Left cardiac atrium (tissue), 4 donors: Measurements from ENCODE around the gene ZNF76. TPM values are rescaled to one million over a fixed set of nuclear protein-coding genes. Genes with fewer than 3 reads are reported as not detected.

Experiments used
- ATAC-seq, 2 donors: fragments of 200-7000 bp; cut with Tn5 transposase; one replicate each; pipeline ENCODE4 v1.9.1; 2020; ENCODE audit warnings: mild to moderate bottlenecking in 2 of 2, moderate library complexity in 2 of 2
- DNase-seq: peaks from one replicate; pipeline ENCODE4 v3.0.0-alpha.2; 2020
- intact Hi-C, 2 donors: fragments of 100-400 bp; cut with DNase I; formaldehyde crosslinking; loops; one replicate each; pipeline versions ENCODE4 v1.14.1 to v1.15.1; 2022 to 2023
- long read RNA-seq: library from polyadenylated mRNA; unstranded; transcript quantifications from one replicate; pipeline ENCODE4 v2.0.0, GENCODE V29; 2021
- total RNA-seq, 2 donors: library from RNA; stranded (reverse); fragmentation: NEBNext Ultra II Directional; extraction: Animal tissue kit (Norgen Biotek cat#: 25700); gene quantifications; one replicate each; pipeline ENCODE4 v1.2.1, GENCODE V29; 2021
- donor health status: DM: no; HTN: yes; CAD: no.
- donor health status: DM: no; HTN: yes; CAD: no; lungs with severe emphysema.
- donor health status: DM: yes; HTN: yes; CAD: no.
- donor health status: Dilated cardiomyopathy.

ZNF76 gene
- 10 to 100 TPM; 24.1 to 26.4 TPM for total RNA-seq
- long read RNA-seq, transcript ZNF76-202 (13 exons, 2,447 nt), result major isoform, 5 of 34 reads
- long read RNA-seq, partial matches to known transcripts, result 13 of 34 reads
- long read RNA-seq, other reads (novel, unspliced or antisense), result 11 of 34 reads

DNA sequence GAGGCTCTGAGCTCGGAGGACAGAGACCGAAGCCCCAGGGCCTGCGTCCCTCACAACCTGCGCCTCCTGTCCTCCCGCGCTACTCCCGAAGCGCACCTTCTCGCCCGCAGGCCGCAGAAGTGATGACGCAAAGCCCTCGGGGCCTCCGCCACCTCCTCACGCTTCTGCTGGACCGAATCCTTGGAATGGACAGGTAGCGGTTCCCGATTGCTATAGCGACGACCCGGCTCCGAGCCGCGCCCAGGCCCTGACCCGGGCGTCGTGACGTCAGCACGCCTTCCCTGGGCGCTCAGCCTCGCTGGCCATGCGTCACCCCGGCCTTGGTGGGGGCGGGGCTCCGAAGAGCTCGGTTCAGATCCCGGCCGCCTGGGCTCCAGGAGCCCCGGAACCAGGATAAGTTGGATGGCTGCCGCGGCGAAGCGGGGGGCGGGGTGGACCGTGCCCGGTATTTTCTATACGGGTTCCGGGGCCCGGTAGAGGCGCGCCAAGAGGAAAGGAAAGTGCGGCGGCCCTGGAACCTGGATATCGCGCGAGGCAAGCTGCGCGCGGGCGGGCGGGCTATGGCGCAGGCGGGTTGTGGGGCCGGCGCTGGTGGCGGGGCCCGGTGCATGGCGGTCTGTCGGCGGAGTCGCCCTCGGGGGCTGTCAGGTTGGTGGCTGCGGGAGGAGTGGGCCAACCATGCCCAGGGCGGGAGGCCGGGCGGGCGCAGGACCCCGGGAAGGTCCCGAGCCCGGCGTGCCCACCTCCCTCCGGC is at the start of gene ZNF76:
Gene ZNF76 (plus strand): TSS at position 542 of the 754 bp plus-strand sequence. CDS start 21,417 bp downstream, outside the sequence.
- intact Hi-C loops, result no loop called here
- DNase-seq (peak; percentile 99), ATAC-seq (peak; percentile 96)

DNA sequence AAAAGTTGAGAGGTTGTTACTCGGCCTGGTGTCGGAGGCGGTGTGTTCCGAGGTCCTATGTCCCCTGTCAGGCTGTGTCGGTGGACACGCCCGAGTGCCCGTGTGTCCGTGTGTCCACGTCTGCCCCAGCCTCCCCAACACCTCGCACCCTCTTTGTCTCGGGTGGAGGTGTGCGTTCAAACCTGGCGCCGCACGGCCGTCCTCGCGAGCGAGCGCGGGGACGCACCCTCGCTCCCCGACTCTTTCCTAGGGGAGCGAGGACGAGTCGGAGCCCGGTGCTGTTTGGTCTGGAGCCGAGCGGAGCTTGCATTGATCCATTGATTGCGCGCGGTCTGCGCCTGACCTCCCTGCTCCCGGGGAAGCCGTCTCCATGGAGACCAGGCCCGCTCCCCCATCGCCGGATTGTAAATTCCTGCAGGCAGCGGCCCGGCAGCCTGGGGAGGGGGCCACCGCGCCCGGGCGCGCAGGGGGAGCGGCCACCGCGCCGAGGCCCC is 46.2 kb upstream of the ZNF76 start:
- no peak for ATAC-seq
- intact Hi-C loops, result no loop called here
- DNase-seq, result no peak

- peak; percentile 57 to 60 for ATAC-seq
- intact Hi-C loops, result no loop called here
- DNase-seq, result no peak
Observed at GRCh38 chr6:35213824-35214756, 45.4 kb upstream of the ZNF76 start, which contains the start of gene SCUBE3. Gene SCUBE3 (plus strand): TSS chr6:35213956. CDS start chr6:35214419, 463 bp downstream.

- no peak for DNase-seq
- ATAC-seq, result no peak
- intact Hi-C loops, result no loop called here
Observed at GRCh38 chr6:35214869-35215664, 44.5 kb upstream of the ZNF76 start.

DNA sequence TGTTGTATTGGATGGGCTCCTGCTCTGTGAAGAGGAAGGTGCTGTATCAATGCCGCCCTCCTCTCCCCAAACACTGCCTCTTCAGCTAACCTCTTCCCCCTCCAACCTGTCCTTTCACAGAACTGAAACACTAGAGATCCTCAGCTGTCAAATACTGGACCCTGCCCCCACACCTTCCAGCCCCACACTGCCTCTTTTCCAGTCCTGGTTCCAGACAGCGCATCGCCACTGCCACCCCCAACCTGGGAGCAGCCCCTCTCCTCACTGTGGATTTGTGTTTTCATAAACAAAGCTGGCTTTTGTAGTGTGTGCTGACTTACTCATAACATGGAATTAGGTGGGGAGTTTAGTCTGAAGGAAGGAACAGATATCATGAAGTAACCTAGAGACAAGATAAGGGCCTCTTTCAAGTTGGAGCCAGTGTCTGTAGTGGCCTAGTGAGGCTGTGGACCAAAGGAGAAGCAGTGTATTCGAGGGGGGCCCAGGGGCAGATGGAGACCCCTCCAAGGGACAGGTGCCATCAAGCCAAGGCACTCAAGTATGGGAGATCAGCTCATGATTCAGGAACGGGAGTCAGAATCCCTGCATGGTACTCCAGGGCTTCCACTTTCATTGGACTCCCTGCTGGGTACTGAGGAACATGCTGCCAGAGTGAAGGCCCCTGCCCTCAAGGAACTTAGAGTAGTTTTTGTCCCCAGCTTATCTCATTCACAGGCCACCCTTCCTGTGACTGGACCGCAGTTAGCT is 43.7 kb upstream of the ZNF76 start:
- DNase-seq (no peak), ATAC-seq (no peak)
- intact Hi-C loops, result no loop called here

- intact Hi-C loops, result no loop called here
- DNase-seq, result no peak
- no peak for ATAC-seq
Observed at GRCh38 chr6:35216412-35216732, 43.2 kb upstream of the ZNF76 start.

DNA sequence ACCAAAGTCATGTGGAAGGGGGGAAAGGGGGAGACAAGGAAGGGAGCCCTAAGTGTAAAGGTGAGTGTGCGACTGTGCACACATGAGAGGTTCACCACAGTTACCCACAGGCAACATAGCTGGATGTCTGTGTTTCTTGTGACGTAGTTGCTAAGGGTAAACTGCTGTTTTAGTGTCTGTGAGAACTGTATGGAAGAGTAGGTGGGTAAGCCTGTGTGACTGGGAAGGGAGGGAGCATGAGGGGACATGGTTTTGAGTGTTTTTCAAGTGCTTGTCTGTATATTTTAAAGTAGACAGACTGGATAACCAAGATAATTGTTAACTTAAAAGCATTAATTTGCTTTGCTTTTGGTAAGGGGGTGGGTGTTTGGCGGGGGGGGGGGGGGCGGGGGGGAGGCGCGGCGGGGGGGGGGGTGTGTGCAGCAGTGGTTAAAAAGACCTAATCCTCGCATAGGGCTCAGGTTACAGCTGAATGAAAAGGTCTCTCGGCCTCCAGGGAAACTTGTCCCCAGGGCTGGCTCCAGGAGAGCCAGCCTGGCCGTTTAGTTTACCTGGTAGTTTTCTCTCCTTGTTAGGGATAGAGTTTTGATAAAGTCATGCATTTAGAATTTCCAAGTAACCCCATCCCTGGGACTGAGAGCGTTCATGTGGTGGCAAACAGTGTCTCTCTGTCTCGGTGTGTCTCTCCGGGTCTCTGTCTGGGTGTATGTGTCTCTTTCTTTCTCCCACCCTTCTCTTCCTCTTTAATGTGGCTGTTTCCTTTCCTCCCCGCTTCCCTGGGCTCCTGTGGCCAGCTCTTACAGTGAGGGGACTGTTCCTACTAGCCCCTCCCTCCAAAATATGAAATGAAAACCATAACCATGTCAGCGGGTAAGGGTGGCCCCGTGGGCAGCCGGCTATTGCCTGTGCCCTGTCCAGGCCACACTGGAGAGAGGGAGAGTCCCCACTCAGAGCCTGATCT is 42.4 kb upstream of the ZNF76 start:
- no peak for DNase-seq
- ATAC-seq, result no peak
- intact Hi-C loops, result no loop called here

DNA sequence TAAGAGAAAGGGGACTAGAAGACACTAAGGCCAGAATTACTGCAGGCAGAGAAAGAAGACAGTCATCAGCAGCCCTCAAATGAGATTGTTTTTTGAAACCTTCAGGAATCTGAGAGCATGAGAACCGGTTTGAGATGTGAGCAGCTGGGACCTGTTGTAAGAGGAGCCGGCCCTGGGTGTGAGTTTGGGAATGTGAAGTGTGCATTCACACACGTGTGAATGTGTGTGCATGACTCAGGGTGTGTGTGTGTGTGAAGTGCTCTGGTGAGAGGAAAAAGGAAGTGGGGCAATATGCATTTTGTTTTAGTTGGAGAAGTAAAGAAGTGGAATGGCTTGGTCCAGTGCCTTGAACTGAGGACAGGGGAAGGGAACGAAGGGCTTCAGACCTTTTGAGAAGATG is 41.5 kb upstream of the ZNF76 start:
- no peak for ATAC-seq
- no peak for DNase-seq
- intact Hi-C loops, result no loop called here

DNA sequence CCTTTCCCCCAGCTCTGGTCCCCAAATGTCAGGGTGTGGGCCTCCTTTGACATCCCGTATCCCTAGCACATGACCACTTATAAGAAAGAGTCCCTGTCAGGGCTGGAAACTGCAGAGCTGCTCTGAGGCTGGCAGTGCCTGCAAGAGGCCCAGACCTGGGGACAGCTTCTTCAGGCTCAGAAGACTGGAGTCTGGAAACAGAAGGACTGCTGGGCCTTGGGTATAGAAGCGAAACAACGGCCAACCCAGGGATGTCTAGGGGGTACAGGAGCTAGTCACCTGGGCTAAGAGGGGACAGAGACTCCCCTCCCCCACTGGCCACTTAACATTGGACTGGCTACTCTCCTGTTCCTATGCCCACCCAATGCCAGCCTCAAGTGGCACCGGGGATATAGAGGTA is 41.1 kb upstream of the ZNF76 start:
- ATAC-seq (no peak), DNase-seq (no peak)
- intact Hi-C loops, result no loop called here

DNA sequence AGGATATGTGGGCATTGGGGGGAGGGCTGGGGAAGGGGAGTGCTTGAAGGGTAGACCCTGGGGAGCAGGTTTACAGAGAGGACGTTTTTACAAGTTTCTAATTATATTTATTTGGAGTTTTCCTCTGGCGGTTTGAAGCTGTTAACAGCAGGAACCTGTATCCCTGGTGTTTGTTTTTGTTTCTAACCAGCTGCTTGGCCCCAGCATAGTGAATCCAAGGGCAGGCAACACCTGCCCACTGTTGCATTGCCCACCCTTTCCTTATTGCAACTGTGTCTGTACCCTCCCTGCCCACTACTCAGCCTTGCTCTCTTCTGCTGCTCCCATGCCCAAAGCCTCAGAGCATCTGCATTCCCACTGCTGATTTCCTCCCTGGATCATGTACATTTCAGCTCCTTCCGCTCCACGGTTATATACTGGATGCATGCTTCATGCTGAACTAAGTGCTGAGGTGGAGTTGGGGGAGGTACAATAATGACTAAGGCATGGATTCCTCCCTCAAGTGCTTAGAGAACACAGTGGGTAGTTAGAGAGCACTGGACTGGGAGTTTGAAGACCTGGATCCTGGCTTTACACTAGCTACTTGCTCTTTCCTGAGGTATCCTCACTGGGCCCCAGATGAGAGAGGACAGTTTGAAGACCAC is 39.7 kb upstream of the ZNF76 start:
- no peak for ATAC-seq
- DNase-seq, result no peak
- intact Hi-C loops, result no loop called here

GRCh38 chr6:35220711-35221110 is 38.8 kb upstream of the ZNF76 start:
- DNase-seq, result no peak
- no peak for ATAC-seq
- intact Hi-C loops, result no loop called here

- DNase-seq, result no peak
- intact Hi-C loops, result no loop called here
- ATAC-seq, result no peak
Observed at GRCh38 chr6:35223396-35223795, 36.1 kb upstream of the ZNF76 start.

- no peak for DNase-seq
- intact Hi-C loops, result no loop called here
- ATAC-seq, result no peak
Observed at GRCh38 chr6:35224720-35225119, 34.8 kb upstream of the ZNF76 start.

GRCh38 chr6:35228481-35228880 is 31.1 kb upstream of the ZNF76 start:
- no peak for ATAC-seq
- intact Hi-C loops, result no loop called here
- DNase-seq, result no peak

GRCh38 chr6:35229304-35229703 is 30.2 kb upstream of the ZNF76 start:
- intact Hi-C loops, result no loop called here
- DNase-seq, result no peak
- ATAC-seq, result no peak

DNA sequence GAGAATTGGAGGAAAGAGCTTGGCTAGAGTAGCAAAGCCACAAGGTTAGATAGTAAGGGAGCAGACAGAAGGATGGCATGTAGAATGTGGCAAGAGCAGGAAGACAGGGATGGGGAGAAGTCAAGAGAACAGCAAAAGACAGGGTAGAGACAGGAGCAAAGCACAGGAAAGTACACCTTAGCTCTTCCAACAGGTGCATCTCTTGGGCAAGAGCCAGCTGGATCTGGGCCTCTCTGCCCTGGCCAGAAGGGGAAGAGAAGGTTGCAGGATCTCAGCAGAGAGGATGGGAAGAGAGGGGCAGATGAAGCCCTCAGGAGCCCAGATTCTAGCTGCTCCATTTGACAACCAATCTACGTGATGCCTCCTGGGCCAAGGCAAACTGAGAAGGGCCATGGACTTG is 29.0 kb upstream of the ZNF76 start:
- DNase-seq, result no peak
- intact Hi-C loops, result no loop called here
- no peak for ATAC-seq

- ATAC-seq, result peak; percentile 32 to 75
- intact Hi-C loops, result no loop called here
- DNase-seq, result peak; percentile 70
Observed at GRCh38 chr6:35230950-35231349, 28.6 kb upstream of the ZNF76 start.
